ENCODE data around the gene ENDOV. TPM values are rescaled to one million over a fixed set of nuclear protein-coding genes. Genes with fewer than 3 reads are reported as not detected.

ENDOV gene
- total and polyA plus RNA-seq, 9 donors, result 8.9 to 24.1 (median 20.8) TPM

- intact Hi-C loops (cut with DNase I), result no loop called here
- TF ChIP-seq EP300 (IDR thresholded peaks at IDR 0.05) (no peak), CTCF (IDR thresholded peaks at IDR 0.05) (no peak), POLR2A (IDR thresholded peaks at IDR 0.05) (no peak)
- H3K4me3 ChIP-seq, result no peak overlapping the region
- H3K9me3 ChIP-seq, result no peaks in the 10 kb centered on the region
- peak in 1 of 5 donors; percentile 7 for DNase-seq
- no peaks in the 10 kb centered on the region for H3K27me3 ChIP-seq
- no peaks in the 10 kb centered on the region for H3K4me1 ChIP-seq (ENCODE audit: insufficient read depth)
- WGBS, 3 donors, result 72 to 82% (median 75%) methylated on average over 24 of the region's 24 CpGs
- H3K27ac ChIP-seq, result no peak overlapping the region
- no peaks in the 10 kb centered on the region for H3K36me3 ChIP-seq
Observed at GRCh38 chr17:80384078-80384960, 30.6 kb upstream of the ENDOV start.

GRCh38 chr17:80385046-80385445 lies 29.9 kb upstream of the ENDOV start:
- H3K27ac ChIP-seq, result no peak overlapping the region
- 87 to 92% (median 91%) methylated on average over 9 of the region's 9 CpGs for WGBS, 3 donors
- no peaks in the 10 kb centered on the region for H3K4me1 ChIP-seq (ENCODE audit: insufficient read depth)
- H3K36me3 ChIP-seq, result no peaks in the 10 kb centered on the region
- no peaks in the 10 kb centered on the region for H3K9me3 ChIP-seq
- no peak overlapping the region for H3K4me3 ChIP-seq
- no peaks in the 10 kb centered on the region for H3K27me3 ChIP-seq
- intact Hi-C loops (cut with DNase I), result no loop called here
- DNase-seq, result peak in 1 of 5 donors; percentile 3
- TF ChIP-seq CTCF (IDR thresholded peaks at IDR 0.05) (no peak), EP300 (IDR thresholded peaks at IDR 0.05) (no peak), POLR2A (IDR thresholded peaks at IDR 0.05) (no peak)

- WGBS, 3 donors, result 87 to 91% (median 89%) methylated on average over 14 of the region's 14 CpGs
- Histone ChIP-seq H3K4me3 (no peak overlapping the region), H3K27ac (no peak overlapping the region), H3K4me1 (ENCODE audit: insufficient read depth) (no peaks in the 10 kb centered on the region), H3K27me3 (no peaks in the 10 kb centered on the region), H3K9me3 (no peaks in the 10 kb centered on the region), H3K36me3 (no peaks in the 10 kb centered on the region)
- no peak for DNase-seq
- TF ChIP-seq POLR2A (IDR thresholded peaks at IDR 0.05) (no peak), CTCF (IDR thresholded peaks at IDR 0.05) (no peak), EP300 (IDR thresholded peaks at IDR 0.05) (no peak)
- intact Hi-C loops (cut with DNase I), result no loop called here
Observed at GRCh38 chr17:80386341-80386740, 28.6 kb upstream of the ENDOV start.

DNA sequence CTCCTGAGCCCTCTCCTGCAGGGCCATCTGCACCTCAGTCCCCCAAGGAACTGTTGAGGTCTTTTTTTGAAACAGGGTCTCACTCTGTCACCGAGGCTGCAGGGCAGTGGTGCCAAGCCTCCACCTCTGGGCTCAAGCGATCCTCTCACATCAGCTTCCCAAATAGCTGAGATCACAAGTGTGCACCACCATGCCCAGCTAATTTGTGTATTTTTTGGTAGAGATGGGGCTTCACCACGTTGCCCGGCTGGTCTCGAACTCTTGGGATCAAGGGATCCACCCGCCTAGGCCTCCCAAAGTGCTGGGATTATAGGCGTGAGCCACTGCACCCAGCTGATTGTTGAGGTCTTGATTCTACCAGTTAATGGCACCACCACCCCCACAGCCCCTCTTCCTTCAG lies 27.9 kb upstream of the ENDOV start:
- no peak for DNase-seq
- Histone ChIP-seq H3K27ac (no peak overlapping the region), H3K4me1 (ENCODE audit: insufficient read depth) (no peaks in the 10 kb centered on the region), H3K36me3 (no peaks in the 10 kb centered on the region), H3K4me3 (no peak overlapping the region), H3K27me3 (no peaks in the 10 kb centered on the region), H3K9me3 (no peaks in the 10 kb centered on the region)
- WGBS, 3 donors, result 90 to 93% (median 92%) methylated on average over 7 of the region's 7 CpGs
- intact Hi-C loops (cut with DNase I), result no loop called here
- TF ChIP-seq POLR2A (IDR thresholded peaks at IDR 0.05), result no peak
- TF ChIP-seq CTCF (IDR thresholded peaks at IDR 0.05), result no peak
- TF ChIP-seq EP300 (IDR thresholded peaks at IDR 0.05), result no peak

All from ovary (tissue), 9 donors.